ENCODE data around the gene FCGR3B.
"Not testable (repeated sequence)": the region's sequence is repeated elsewhere in the genome, so short reads cannot be mapped to it uniquely, and the experiment has no call there.

Gene FCGR3B

DNA sequence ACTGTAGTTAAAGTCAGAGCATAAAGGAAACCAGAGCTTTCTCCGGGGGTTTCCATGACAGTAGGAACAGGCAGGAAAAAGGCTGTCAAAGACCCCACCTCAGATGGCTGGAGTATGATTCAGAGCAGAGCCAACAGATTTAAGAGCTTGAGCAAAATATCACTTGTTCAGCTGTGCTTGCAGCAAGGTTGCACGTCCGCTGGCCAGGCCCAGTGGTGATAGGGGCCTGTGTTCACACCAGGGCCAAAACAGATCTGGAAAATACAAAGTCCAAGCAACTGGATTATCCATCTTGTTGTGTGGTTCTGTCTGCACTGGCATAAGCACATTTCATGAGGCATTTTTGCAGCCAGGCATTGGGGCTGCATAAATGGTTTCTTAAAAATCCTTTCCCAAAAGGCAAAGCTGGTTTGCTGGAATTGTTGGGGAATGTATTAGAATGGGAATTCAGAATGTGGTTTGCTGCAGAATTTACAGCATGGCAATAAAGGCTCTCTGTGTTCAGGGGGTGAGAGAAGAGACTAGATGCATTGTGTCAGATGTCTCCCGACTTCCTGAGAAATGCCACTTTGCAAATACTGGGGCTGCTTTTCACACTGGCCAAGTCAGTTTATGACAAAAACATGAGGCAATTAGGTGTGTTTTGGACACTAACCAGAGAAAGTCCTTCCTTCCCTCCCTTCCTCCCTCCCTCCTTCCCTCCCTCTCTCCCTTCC lies 36.5 kb downstream of the FCGR3B start:
- DNase-seq (ENCODE audit: extremely low spot score); POLR2A ChIA-PET; CTCF ChIA-PET: not testable (repeated sequence)

DNA sequence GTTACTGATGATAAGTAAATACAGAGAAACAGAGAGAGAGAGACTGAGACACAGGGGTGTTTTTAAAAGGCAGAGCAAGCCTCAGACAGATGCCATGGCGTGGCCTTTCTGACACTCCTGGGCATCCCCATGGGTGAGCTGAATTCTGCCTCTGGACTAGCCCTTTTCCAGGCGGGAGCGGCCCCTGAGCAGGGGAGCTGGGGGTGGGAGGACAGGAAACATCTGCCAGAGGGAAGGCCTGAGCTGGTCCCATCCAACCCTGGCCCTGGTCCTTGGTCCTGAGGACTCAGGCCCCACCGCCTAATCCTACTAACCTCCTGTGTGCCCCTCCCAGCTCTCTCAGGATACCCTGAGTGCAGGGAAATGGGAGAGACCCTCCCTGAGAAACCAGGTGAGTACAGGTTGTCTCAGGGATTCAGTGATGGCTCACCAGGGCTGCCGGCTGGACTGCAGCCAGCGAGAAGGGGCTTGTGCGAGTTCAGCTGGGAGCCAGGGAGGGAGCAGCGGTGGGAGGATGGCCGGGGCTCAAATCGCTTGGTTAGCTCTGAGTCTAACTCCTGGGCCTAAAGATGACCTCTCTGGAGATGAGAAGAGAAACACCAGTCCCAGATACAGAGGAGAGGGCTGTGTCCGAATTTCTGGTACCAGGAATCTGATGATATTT lies 37.8 kb downstream of the FCGR3B start:
- CTCF ChIA-PET, POLR2A ChIA-PET: not testable (repeated sequence)

DNA sequence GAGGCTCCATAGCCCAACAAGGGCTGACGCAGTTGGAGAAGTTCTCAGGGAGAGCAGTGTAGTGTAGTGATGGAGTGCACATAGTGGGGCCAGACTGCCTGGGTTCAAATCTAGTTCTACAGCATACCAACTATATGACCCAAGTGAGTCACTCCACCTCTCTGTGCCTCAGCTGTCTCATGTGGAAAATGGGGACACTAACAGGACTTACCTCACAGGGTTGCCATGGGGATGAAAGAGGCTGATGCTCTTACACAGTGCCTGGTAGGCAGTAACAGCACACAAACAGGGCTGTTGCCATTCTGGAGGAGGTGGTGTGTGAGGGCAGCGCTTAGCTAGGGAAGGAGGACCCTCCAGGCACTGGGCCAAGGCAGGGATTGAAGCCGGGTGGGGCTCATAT lies 38.4 kb downstream of the FCGR3B start:
- CTCF ChIA-PET; POLR2A ChIA-PET; DNase-seq (ENCODE audit: extremely low spot score): not testable (repeated sequence)

More for the DNA sequence above, 37.8 kb downstream of the FCGR3B start:
- not testable (repeated sequence) for DNase-seq (ENCODE audit: extremely low spot score)

DNA sequence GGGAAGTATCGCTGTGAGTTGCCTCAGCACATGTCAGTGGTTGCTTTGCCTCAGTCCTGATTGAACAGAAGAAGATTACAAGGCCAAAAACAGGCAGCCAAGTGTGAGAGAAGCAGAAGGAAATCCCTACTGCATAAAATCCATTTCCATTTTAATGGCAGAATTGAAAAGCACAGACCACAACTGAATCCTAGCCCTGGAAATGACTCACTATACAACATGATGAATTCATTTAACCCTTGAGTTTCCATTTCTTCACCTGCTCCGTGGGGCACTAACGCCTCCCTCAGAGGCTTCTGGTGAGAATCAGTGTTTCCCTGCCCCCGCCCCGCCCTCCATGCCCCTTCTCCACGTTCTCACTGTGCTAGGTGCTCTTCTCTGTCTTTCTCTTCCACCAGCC lies 41.1 kb downstream of the FCGR3B start:
- DNase-seq (ENCODE audit: extremely low spot score); POLR2A ChIA-PET; CTCF ChIA-PET: not testable (repeated sequence)

DNA sequence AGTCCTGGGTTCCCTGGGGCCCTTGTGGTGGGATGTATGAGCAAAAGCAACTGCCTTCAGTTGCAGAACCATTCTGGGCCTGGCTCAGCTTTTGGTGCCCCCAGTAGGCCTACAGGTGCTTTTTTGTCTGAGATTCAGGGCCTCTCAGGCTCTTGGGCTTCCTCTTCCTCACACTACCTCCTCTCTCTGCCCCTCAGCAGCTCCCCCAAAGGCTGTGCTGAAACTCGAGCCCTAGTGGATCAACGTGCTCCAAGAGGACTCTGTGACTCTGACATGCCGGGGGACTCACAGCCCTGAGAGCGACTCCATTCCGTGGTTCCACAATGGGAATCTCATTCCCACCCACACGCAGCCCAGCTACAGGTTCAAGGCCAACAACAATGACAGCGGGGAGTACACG lies 41.6 kb downstream of the FCGR3B start:
- CTCF ChIA-PET; POLR2A ChIA-PET; DNase-seq (ENCODE audit: extremely low spot score): not testable (repeated sequence)

DNA sequence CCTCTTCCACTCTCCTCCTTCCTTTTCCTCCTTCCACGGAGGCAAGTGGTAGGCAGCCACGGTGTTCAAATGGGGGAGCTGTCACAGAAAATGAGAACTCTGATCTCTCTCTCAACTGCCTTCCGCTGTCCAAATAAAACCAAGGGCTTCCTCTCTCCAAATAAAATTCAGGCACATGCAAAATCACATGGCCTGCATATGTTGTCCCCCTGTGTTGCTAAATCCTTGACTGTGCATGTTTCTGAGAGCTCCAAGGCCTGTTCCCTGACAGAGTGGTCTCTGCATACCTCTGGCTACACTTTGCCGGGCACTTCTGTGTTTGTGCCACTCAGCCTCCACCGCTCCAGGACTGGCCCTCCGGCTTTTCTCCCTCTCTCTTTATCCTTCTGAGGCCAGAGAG lies 42.4 kb downstream of the FCGR3B start:
- DNase-seq (ENCODE audit: extremely low spot score); POLR2A ChIA-PET; CTCF ChIA-PET: not testable (repeated sequence)

DNA sequence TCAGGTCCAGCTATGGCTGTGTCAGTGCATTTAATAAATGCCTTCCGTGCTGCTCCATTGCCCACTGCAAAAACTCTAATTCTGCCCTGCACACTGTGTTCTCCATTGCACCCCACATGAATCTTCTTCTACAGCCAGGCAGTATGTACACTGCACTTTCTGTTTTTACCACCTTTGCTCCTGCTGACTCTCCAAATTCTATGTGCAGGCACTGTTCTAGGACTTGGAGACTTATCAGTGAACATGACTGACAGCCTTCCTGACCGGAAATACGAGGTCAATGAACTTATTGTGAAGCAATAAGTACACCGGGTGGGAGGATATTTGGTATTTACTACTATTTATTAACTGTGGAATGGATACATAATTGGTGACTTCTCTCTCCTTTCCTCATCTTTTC lies 48.1 kb downstream of the FCGR3B start:
- DNase-seq (ENCODE audit: extremely low spot score); POLR2A ChIA-PET; CTCF ChIA-PET: not testable (repeated sequence)

DNA sequence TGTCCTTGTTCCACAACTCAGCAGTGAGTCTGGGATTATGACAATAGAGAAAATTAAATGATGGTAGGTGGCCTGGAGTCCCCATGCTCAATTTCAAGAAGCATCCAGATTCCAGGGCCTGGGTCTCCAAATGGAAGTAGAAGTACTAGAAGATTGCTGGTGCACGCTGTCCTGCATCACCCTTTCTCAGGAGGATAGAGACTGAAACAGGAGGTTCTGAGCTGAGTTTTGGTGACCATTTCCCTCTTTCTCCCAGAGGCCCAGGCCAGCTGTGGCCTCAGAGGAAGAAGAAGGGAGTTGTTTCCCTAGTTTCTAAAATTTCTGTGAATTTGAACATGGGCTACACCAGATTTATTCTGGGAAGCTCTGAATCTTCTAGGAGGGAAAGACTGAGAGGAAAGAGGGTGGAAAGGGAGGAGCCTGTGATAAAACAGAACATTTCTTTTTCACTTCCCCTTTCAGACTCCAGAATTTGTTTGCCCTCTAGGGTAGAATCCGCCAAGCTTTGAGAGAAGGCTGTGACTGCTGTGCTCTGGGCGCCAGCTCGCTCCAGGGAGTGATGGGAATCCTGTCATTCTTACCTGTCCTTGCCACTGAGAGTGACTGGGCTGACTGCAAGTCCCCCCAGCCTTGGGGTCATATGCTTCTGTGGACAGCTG lies 50.0 kb downstream of the FCGR3B start:
- CTCF ChIA-PET; POLR2A ChIA-PET; DNase-seq (ENCODE audit: extremely low spot score): not testable (repeated sequence)

DNA sequence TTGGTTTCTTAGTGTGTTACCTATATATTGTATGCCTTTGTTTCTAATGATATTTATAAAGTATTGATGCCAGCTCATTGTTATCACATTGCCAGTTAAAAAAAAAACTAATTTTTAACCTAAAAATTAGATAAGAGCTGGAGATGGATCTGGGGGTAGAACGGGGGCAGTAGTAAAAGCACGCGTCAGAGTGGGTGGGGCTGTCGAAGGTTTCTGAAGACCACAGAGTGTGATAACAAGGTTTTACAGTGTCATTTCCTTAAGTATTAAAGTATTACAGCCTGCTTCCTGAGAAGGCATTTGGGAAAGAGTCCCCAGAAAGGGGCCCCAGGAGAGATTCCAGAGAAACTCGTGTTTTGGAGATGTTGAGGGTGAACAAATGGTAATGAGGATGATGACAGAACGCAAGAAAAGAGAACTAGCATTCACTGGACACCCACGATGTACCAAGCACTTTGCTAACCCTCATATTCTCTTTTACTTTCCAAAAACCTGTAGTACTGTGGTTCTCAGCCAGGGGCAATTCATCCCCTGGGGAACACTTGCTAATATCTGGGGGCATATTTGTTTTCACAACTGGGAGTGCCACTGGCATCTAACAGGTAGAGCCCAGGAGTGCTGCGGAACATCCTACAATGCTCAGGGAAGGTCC lies 51.0 kb downstream of the FCGR3B start:
- POLR2A ChIA-PET; CTCF ChIA-PET; DNase-seq (ENCODE audit: extremely low spot score): not testable (repeated sequence)

DNA sequence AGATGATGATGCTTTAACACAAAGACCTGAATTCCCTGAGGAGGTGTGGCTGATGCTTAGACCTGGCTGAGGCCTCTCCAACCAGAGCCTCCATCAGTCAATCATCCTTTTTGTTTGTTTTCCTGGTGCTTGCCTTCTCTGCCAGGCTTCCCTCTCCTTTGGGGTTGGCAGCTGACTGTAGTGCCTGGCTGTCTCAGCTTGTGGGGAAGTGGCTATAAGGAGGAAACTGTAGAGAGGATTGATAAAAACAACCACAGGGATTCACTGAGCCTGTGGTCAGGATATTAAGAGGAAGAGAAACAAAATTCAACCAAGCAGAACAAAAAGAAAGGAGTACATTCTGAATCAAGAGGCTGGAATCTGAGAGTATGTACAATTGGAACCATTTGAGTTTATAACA lies 54.3 kb downstream of the FCGR3B start:
- POLR2A ChIA-PET; CTCF ChIA-PET; DNase-seq (ENCODE audit: extremely low spot score): not testable (repeated sequence)
